Stimulated activated CD4-positive, alpha-beta T cell treated with anti-CD3 and anti-CD28 coated beads, Interleukin-2, amount 100 ng/mL, for 4 hours (primary cell): ENCODE results near the gene RAB44.

Experiments used
- DNase-seq: peaks from one replicate; pipeline ENCODE4 v3.0.0-alpha.2; 2020; ENCODE audit warnings: low read depth

Gene RAB44

GRCh38 chr6:36771145-36771544 is 73.5 kb downstream of the RAB44 start:
- no peak for DNase-seq

- no peak for DNase-seq
These were observed 74.8 kb downstream of the RAB44 start for GRCh38 chr6:36772397-36772796.

- no peak for DNase-seq
These were observed 76.7 kb downstream of the RAB44 start for GRCh38 chr6:36774331-36774730.

- DNase-seq: no peak
These were observed 78.5 kb downstream of the RAB44 start for GRCh38 chr6:36776167-36776566.

- no peak for DNase-seq
These were observed 80.2 kb downstream of the RAB44 start for GRCh38 chr6:36777801-36778200.

GRCh38 chr6:36779227-36779626 is 81.6 kb downstream of the RAB44 start:
- no peak for DNase-seq

GRCh38 chr6:36780442-36781177 is 83.0 kb downstream of the RAB44 start:
- no peak for DNase-seq

- DNase-seq: no peak
These were observed 84.0 kb downstream of the RAB44 start for GRCh38 chr6:36781669-36782068.
